Neural progenitor cell (in vitro differentiated cells): ENCODE data around the gene SIRPA.

Source experiments
- EZH2 ChIP-seq: fragments of 200-600 bp; sonication (generic); IDR thresholded peaks from 2 replicates; pipeline ENCODE4 v1.6.1; 2017; ENCODE audit warnings: antibody characterized with exemption, mild to moderate bottlenecking, moderate library complexity
- EZH2phosphoT487 ChIP-seq: fragments of 200-600 bp; sonication (generic); IDR thresholded peaks from 2 replicates; pipeline ENCODE4 v1.6.1; 2017; ENCODE audit warnings: antibody characterized with exemption
- TF ChIP-seq, protein P1 (sequence below): fragments of 200-600 bp; sonication (generic); IDR thresholded peaks from 2 replicates; pipeline ENCODE4 v1.5.1; 2017; ENCODE audit warnings: antibody characterized with exemption, mild to moderate bottlenecking

DNA sequence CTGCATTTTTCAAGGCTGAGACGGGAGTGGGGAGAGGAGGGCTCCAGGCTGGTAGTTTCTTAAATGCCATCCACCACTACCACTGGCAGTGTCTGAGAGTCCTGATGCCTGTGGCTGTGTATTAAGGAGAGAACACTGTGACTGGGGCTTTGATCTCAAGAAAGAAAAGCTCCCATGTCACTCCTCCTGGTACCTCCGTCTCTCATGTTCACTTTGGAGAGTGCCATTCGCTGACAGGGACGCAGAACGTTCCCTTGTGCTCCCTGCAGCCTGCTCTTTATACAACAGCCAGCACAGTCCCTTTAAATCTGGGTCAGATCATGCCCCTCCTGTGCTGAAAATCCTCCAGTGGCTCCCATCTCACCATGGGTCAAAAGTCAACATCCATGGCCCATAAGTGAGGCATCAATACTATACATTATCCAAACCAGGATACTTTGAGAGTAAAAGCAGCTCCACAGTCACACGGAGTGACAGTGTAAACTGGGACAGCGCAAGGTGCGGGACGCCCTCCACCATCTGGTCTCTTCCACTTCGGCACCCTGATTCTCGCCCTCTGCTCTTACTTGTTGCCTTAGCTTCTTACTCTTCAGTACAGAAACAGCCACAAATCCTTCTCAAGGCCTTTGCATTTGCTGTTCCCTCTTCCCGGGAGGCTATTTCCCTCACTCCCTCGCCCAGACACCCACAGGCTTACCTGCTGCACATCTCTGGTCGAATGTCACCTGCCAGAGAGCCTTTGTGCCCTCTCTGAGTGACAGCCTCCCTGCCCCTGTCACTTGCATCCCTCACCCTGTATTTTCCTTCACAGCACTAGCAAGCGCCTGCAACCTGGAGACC lies 78.6 kb downstream of the SIRPA start:
- no peak for TF ChIP-seq EZH2
- TF ChIP-seq, protein P1, sequence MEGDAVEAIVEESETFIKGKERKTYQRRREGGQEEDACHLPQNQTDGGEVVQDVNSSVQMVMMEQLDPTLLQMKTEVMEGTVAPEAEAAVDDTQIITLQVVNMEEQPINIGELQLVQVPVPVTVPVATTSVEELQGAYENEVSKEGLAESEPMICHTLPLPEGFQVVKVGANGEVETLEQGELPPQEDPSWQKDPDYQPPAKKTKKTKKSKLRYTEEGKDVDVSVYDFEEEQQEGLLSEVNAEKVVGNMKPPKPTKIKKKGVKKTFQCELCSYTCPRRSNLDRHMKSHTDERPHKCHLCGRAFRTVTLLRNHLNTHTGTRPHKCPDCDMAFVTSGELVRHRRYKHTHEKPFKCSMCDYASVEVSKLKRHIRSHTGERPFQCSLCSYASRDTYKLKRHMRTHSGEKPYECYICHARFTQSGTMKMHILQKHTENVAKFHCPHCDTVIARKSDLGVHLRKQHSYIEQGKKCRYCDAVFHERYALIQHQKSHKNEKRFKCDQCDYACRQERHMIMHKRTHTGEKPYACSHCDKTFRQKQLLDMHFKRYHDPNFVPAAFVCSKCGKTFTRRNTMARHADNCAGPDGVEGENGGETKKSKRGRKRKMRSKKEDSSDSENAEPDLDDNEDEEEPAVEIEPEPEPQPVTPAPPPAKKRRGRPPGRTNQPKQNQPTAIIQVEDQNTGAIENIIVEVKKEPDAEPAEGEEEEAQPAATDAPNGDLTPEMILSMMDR, result no peak
- TF ChIP-seq EZH2phosphoT487, result no peak
